ENCODE data around the gene ARHGAP33. TPM values are rescaled to one million over a fixed set of nuclear protein-coding genes. Genes with fewer than 3 reads are reported as not detected.

Gene ARHGAP33
- total and polyA plus RNA-seq, 5 donors, result 1.5 to 11.8 (median 4.3) TPM

GRCh38 chr19:35750167-35750566 lies 25.2 kb upstream of the ARHGAP33 start:
- Histone ChIP-seq H3K9me3 (ENCODE audit: control insufficient read depth, low read length) (no peaks in the 10 kb centered on the region), H3K27me3 (ENCODE audit: control insufficient read depth, insufficient read depth) (no peaks in the 10 kb centered on the region), H3K4me3 (ENCODE audit: low read length) (no peak overlapping the region), H3K4me1 (ENCODE audit: control insufficient read depth, insufficient read depth, low read length) (peaks cover 2% of the 10 kb centered on the region), H3K27ac (ENCODE audit: low read length) (no peak overlapping the region)
- ATAC-seq (no peak), DNase-seq (no peak)
- 89% methylated on average over 5 of the region's 5 CpGs for WGBS
- intact Hi-C loops (cut with DNase I), result loop anchor here in 1 of 4 donors (10.0 kb wide), 1 partner anchor 185 kb away; the partner anchor contains the start of gene LRFN3

- ATAC-seq, result no peak
- no peaks in the 10 kb centered on the region for H3K9me3 ChIP-seq (ENCODE audit: control insufficient read depth, low read length)
- no peaks in the 10 kb centered on the region for H3K27me3 ChIP-seq (ENCODE audit: control insufficient read depth, insufficient read depth)
- no peak overlapping the region for H3K4me3 ChIP-seq (ENCODE audit: low read length)
- no peak overlapping the region for H3K27ac ChIP-seq (ENCODE audit: low read length)
- WGBS, result 88% methylated on average over 14 of the region's 14 CpGs
- intact Hi-C loops (cut with DNase I), result loop anchor here in 1 of 4 donors (10.0 kb wide), 1 partner anchor 183 kb away; the partner anchor contains the start of gene LRFN3
- H3K4me1 ChIP-seq (ENCODE audit: control insufficient read depth, insufficient read depth, low read length), result peaks cover 2% of the 10 kb centered on the region
- DNase-seq, result peak in 1 of 3 donors; percentile 51
These were observed 23.3 kb upstream of the ARHGAP33 start for GRCh38 chr19:35751839-35752745.

GRCh38 chr19:35752746-35753350 lies 22.5 kb upstream of the ARHGAP33 start:
- H3K27me3 ChIP-seq (ENCODE audit: control insufficient read depth, insufficient read depth), result no peaks in the 10 kb centered on the region
- intact Hi-C loops (cut with DNase I), result loop anchor here in 1 of 4 donors (10.0 kb wide), 1 partner anchor 182 kb away; the partner anchor contains the start of gene LRFN3
- DNase-seq, result peak in 2 of 3 donors; percentile 51 to 53
- whole genome bisulfite sequencing, result 93% methylated on average over 20 of the region's 20 CpGs
- H3K4me1 ChIP-seq (ENCODE audit: control insufficient read depth, insufficient read depth, low read length), result peaks cover 2% of the 10 kb centered on the region
- no peak overlapping the region for H3K27ac ChIP-seq (ENCODE audit: low read length)
- no peak for ATAC-seq
- no peaks in the 10 kb centered on the region for H3K9me3 ChIP-seq (ENCODE audit: control insufficient read depth, low read length)
- H3K4me3 ChIP-seq (ENCODE audit: low read length), result no peak overlapping the region

GRCh38 chr19:35753634-35754369 lies 21.6 kb upstream of the ARHGAP33 start:
- no peaks in the 10 kb centered on the region for H3K27me3 ChIP-seq (ENCODE audit: control insufficient read depth, insufficient read depth)
- H3K9me3 ChIP-seq (ENCODE audit: control insufficient read depth, low read length), result no peaks in the 10 kb centered on the region
- intact Hi-C loops (cut with DNase I), result loop anchor here in 1 of 4 donors (10.0 kb wide), 1 partner anchor 181 kb away; the partner anchor contains the start of gene LRFN3
- no peak overlapping the region for H3K4me3 ChIP-seq (ENCODE audit: low read length)
- H3K27ac ChIP-seq (ENCODE audit: low read length), result no peak overlapping the region
- peaks cover 2% of the 10 kb centered on the region for H3K4me1 ChIP-seq (ENCODE audit: control insufficient read depth, insufficient read depth, low read length)
- 87% methylated on average over 20 of the region's 20 CpGs for WGBS
- DNase-seq, result peak in 1 of 3 donors; percentile 58
- no peak for ATAC-seq

GRCh38 chr19:35754370-35755130 lies 20.8 kb upstream of the ARHGAP33 start:
- no peaks in the 10 kb centered on the region for H3K27me3 ChIP-seq (ENCODE audit: control insufficient read depth, insufficient read depth)
- DNase-seq (peak in 1 of 3 donors; percentile 67), ATAC-seq (no peak)
- intact Hi-C loops (cut with DNase I), result loop anchor here in 1 of 4 donors (10.0 kb wide), 1 partner anchor 180 kb away; the partner anchor contains the start of gene LRFN3
- 77% methylated on average over 13 of the region's 13 CpGs for WGBS
- H3K9me3 ChIP-seq (ENCODE audit: control insufficient read depth, low read length), result no peaks in the 10 kb centered on the region
- H3K4me1 ChIP-seq (ENCODE audit: control insufficient read depth, insufficient read depth, low read length), result peaks cover 2% of the 10 kb centered on the region
- no peak overlapping the region for H3K4me3 ChIP-seq (ENCODE audit: low read length)
- H3K27ac ChIP-seq (ENCODE audit: low read length), result peak overlapping the region; percentile 95

GRCh38 chr19:35755131-35755549 lies 20.2 kb upstream of the ARHGAP33 start:
- Histone ChIP-seq H3K4me1 (ENCODE audit: control insufficient read depth, insufficient read depth, low read length) (peaks cover 2% of the 10 kb centered on the region), H3K4me3 (ENCODE audit: low read length) (no peak overlapping the region), H3K27ac (ENCODE audit: low read length) (peak overlapping the region; percentile 95), H3K9me3 (ENCODE audit: control insufficient read depth, low read length) (no peaks in the 10 kb centered on the region), H3K27me3 (ENCODE audit: control insufficient read depth, insufficient read depth) (no peaks in the 10 kb centered on the region)
- 37% methylated on average over 17 of the region's 17 CpGs for WGBS
- peak; percentile 59 to 64 for ATAC-seq
- intact Hi-C loops (cut with DNase I), result loop anchor here in 1 of 4 donors (10.0 kb wide), 1 partner anchor 180 kb away; the partner anchor contains the start of gene LRFN3
- no peak for DNase-seq

GRCh38 chr19:35755550-35756376 lies 19.6 kb upstream of the ARHGAP33 start:
- Histone ChIP-seq H3K4me3 (ENCODE audit: low read length) (peak overlapping the region; percentile 54), H3K4me1 (ENCODE audit: control insufficient read depth, insufficient read depth, low read length) (peaks cover 2% of the 10 kb centered on the region), H3K27ac (ENCODE audit: low read length) (peak overlapping the region; percentile 97), H3K9me3 (ENCODE audit: control insufficient read depth, low read length) (no peaks in the 10 kb centered on the region), H3K27me3 (ENCODE audit: control insufficient read depth, insufficient read depth) (no peaks in the 10 kb centered on the region)
- intact Hi-C loops (cut with DNase I), result loop anchor here in 1 of 4 donors (10.0 kb wide), 1 partner anchor 179 kb away; the partner anchor contains the start of gene LRFN3
- DNase-seq, result peak; percentile 94 to 97 (median 97)
- 13% methylated on average over 74 of the region's 74 CpGs for WGBS
- peak; percentile 55 to 57 for ATAC-seq

GRCh38 chr19:35756377-35757230 lies 18.8 kb upstream of the ARHGAP33 start, which contains the start of gene HSPB6:
Gene HSPB6, minus strand, starts transcription at chr19:35757029. Its CDS starts 21 bp downstream, at chr19:35757008.
- ATAC-seq, result peak; percentile 29 to 41

More at GRCh38 chr19:35756377-35757230, 18.8 kb upstream of the ARHGAP33 start, which contains the start of gene HSPB6:
- peak; percentile 87 to 93 (median 93) for DNase-seq
- Histone ChIP-seq H3K4me3 (ENCODE audit: low read length) (peak within 1 kb of the TSS; percentile 54), H3K27ac (ENCODE audit: low read length) (peak within 1 kb of the TSS; percentile 97), H3K27me3 (ENCODE audit: control insufficient read depth, insufficient read depth) (no peaks in the 10 kb centered on the region), H3K9me3 (ENCODE audit: control insufficient read depth, low read length) (no peaks in the 10 kb centered on the region), H3K4me1 (ENCODE audit: control insufficient read depth, insufficient read depth, low read length) (peaks cover 2% of the 10 kb centered on the region)
- intact Hi-C loops (cut with DNase I), result loop anchor here in 1 of 4 donors (10.0 kb wide), 1 partner anchor 178 kb away; the partner anchor contains the start of gene LRFN3
- WGBS, result 4% methylated on average over 52 of the region's 52 CpGs
